H9 (cell line): Measurements from ENCODE around the gene CRB3. TPM values are rescaled to one million over a fixed set of nuclear protein-coding genes. Genes with fewer than 3 reads are reported as not detected.
"Not testable (repeated sequence)": the region's sequence is repeated elsewhere in the genome, so short reads cannot be mapped to it uniquely, and the experiment has no call there.

Source experiments
- DNase-seq: peaks from one replicate; pipeline ENCODE4 v3.0.0-alpha.2; 2017
- H2AFZ ChIP-seq: one replicate; pipeline ENCODE4 v1.6.1; 2013; ENCODE audit warnings: mild to moderate bottlenecking, low read length, control low read depth, moderate library complexity
- H2AK5ac ChIP-seq: 2 replicates; pipeline ENCODE4 v1.6.1; 2013; ENCODE audit warnings: low read length, control low read depth, mixed read lengths; ENCODE audit not compliant: insufficient read length
- H2BK120ac ChIP-seq: one replicate; pipeline ENCODE4 v1.6.1; 2013; ENCODE audit warnings: low read depth, mild to moderate bottlenecking, low read length, control low read depth, inconsistent platforms; ENCODE audit not compliant: poor library complexity, severe bottlenecking
- H2BK12ac ChIP-seq: 2 replicates; pipeline ENCODE4 v1.6.1; 2013; ENCODE audit warnings: low read length, control low read depth, mixed read lengths, low read depth; ENCODE audit not compliant: insufficient read length
- H2BK15ac ChIP-seq: 2 replicates; pipeline ENCODE4 v1.6.1; 2013; ENCODE audit warnings: low read depth, low read length, control low read depth
- H2BK20ac ChIP-seq: one replicate; pipeline ENCODE4 v1.6.1; 2013; ENCODE audit warnings: low read depth, mild to moderate bottlenecking, low read length, control low read depth, inconsistent platforms; ENCODE audit not compliant: poor library complexity, severe bottlenecking
- H2BK5ac ChIP-seq: 2 replicates; pipeline ENCODE4 v1.6.1; 2013; ENCODE audit warnings: low read length, control low read depth, mixed read lengths; ENCODE audit not compliant: insufficient read length
- H3K14ac ChIP-seq: 2 replicates; pipeline ENCODE4 v1.6.1; 2013; ENCODE audit warnings: low read length, control low read depth; ENCODE audit not compliant: insufficient read depth
- H3K18ac ChIP-seq: 2 replicates; pipeline ENCODE4 v1.6.1; 2013; ENCODE audit warnings: low read depth, mild to moderate bottlenecking, mixed read lengths, low read length, control low read depth; ENCODE audit not compliant: insufficient read length
- H3K23ac ChIP-seq: 2 replicates; pipeline ENCODE4 v1.6.1; 2013; ENCODE audit warnings: low read length, control low read depth, mixed read lengths, low read depth; ENCODE audit not compliant: insufficient read length
- H3K23me2 ChIP-seq: 2 replicates; pipeline ENCODE4 v1.6.1; 2013; ENCODE audit warnings: low read depth, mild to moderate bottlenecking, mixed read lengths, low read length, control low read depth; ENCODE audit not compliant: insufficient read length, poor library complexity, severe bottlenecking
- H3K27ac ChIP-seq: 2 replicates; pipeline ENCODE4 v1.5.1; 2013; ENCODE audit warnings: low read length, control low read depth, mixed read lengths, low read depth; ENCODE audit not compliant: insufficient read length
- H3K27me3 ChIP-seq: 2 replicates; pipeline ENCODE4 v1.6.1; 2013; ENCODE audit warnings: low read length, control low read depth, inconsistent platforms; ENCODE audit not compliant: insufficient read depth
- H3K4ac ChIP-seq: 2 replicates; pipeline ENCODE4 v1.6.1; 2013; ENCODE audit warnings: low read depth, mild to moderate bottlenecking, control low read depth, inconsistent platforms, low read length, moderate library complexity
- H3K4me1 ChIP-seq: 2 replicates; pipeline ENCODE4 v1.6.1; 2013; ENCODE audit warnings: low read length, control low read depth, inconsistent platforms; ENCODE audit not compliant: insufficient read depth
- H3K4me2 ChIP-seq: 2 replicates; pipeline ENCODE4 v1.6.1; 2013; ENCODE audit warnings: low read length, control low read depth, mixed read lengths; ENCODE audit not compliant: insufficient read length, insufficient read depth
- H3K56ac ChIP-seq: 2 replicates; pipeline ENCODE4 v1.6.1; 2013; ENCODE audit warnings: low read depth, mild to moderate bottlenecking, mixed read lengths, low read length, control low read depth; ENCODE audit not compliant: insufficient read length
- H3K79me1 ChIP-seq: 2 replicates; pipeline ENCODE4 v1.6.1; 2013; ENCODE audit warnings: low read depth, mild to moderate bottlenecking, moderate library complexity, low read length, control low read depth, inconsistent platforms; ENCODE audit not compliant: insufficient read depth, poor library complexity, severe bottlenecking
- H3K79me2 ChIP-seq: 2 replicates; pipeline ENCODE4 v1.6.1; 2013; ENCODE audit warnings: low read length, control low read depth, inconsistent platforms; ENCODE audit not compliant: insufficient read depth
- H3K9ac ChIP-seq: 2 replicates; pipeline ENCODE4 v1.6.1; 2013; ENCODE audit warnings: low read length, control low read depth, mixed read lengths; ENCODE audit not compliant: insufficient read length; ENCODE audit errors: extremely low read depth
- H3K9me3 ChIP-seq: one replicate; pipeline ENCODE4 v1.6.1; 2013; ENCODE audit warnings: low read depth, low read length, inconsistent platforms; ENCODE audit not compliant: control insufficient read depth
- H3T11ph ChIP-seq: one replicate; pipeline ENCODE4 v1.6.1; 2013; ENCODE audit warnings: mild to moderate bottlenecking, low read length, control low read depth, inconsistent platforms
- H4K20me1 ChIP-seq: one replicate; pipeline ENCODE4 v1.6.1; 2013; ENCODE audit not compliant: control insufficient read depth, insufficient read length, insufficient read depth
- H4K5ac ChIP-seq: 2 replicates; pipeline ENCODE4 v1.6.1; 2013; ENCODE audit warnings: low read depth, mild to moderate bottlenecking, mixed read lengths, low read length, control low read depth; ENCODE audit not compliant: insufficient read length
- H4K8ac ChIP-seq: replicated peaks from 2 replicates; pipeline ENCODE4 v1.6.1; 2013; ENCODE audit warnings: low read length, control low read depth, mixed read lengths, low read depth; ENCODE audit not compliant: insufficient read length
- H4K91ac ChIP-seq: 2 replicates; pipeline ENCODE4 v1.6.1; 2013; ENCODE audit warnings: low read depth, mild to moderate bottlenecking, moderate library complexity, mixed read lengths, low read length, control low read depth; ENCODE audit not compliant: insufficient read length
- H3K27ac Mint-ChIP-seq, 3 experiments: 2 replicates in 2 of 3; 3 replicates in 1 of 3; pipeline ENCODE4 v1.8.0; 2020 to 2021; ENCODE audit warnings: mixed read lengths in 3 of 3, mild to moderate bottlenecking in 1 of 3, moderate library complexity in 1 of 3
- H3K27me3 Mint-ChIP-seq: 2 replicates; pipeline ENCODE4 v1.8.0; 2021; ENCODE audit warnings: low read depth, mild to moderate bottlenecking, moderate library complexity, mixed read lengths
- H3K36me3 Mint-ChIP-seq, 3 experiments: 2 replicates in 2 of 3; 3 replicates in 1 of 3; pipeline ENCODE4 v1.8.0; 2020 to 2021; ENCODE audit warnings: low read depth in 3 of 3, mixed read lengths in 3 of 3; ENCODE audit not compliant: insufficient read depth in 1 of 3
- H3K4me1 Mint-ChIP-seq, 2 experiments: 2 replicates each; pipeline ENCODE4 v1.8.0; 2020; ENCODE audit warnings: mixed read lengths in 2 of 2
- H3K4me3 Mint-ChIP-seq, 2 experiments: 2 replicates in 1 of 2; 3 replicates in 1 of 2; pipeline ENCODE4 v1.8.0; 2020 to 2021; ENCODE audit warnings: mild to moderate bottlenecking in 2 of 2, mixed read lengths in 2 of 2, moderate library complexity in 1 of 2
- H3K9me3 Mint-ChIP-seq, 2 experiments: 2 replicates in 1 of 2; 3 replicates in 1 of 2; pipeline ENCODE4 v1.8.0; 2020; ENCODE audit warnings: mild to moderate bottlenecking in 2 of 2, mixed read lengths in 2 of 2, moderate library complexity in 1 of 2
- CTCF ChIP-seq: fragments of 200-600 bp; sonication (generic); conservative IDR thresholded peaks from 3 replicates; pipeline ENCODE4 v1.8.0; 2021; ENCODE audit warnings: antibody characterized with exemption, mild to moderate bottlenecking
- WGBS: extraction: QIAGEN DNeasy Blood & Tissue Kit; methylation state at CpG from one replicate; pipeline ENCODE4 v1.1.7; 2013; ENCODE audit warnings: missing lambda C conversion rate, low lambda C conversion rate, mixed read lengths; ENCODE audit not compliant: insufficient read length; ENCODE audit errors: extremely low coverage; 5-methylcytosine and 5-hydroxymethylcytosine counted together
- total RNA-seq: library from RNA; stranded (reverse); gene quantifications from 2 replicates; pipeline ENCODE4 v1.2.1, GENCODE V29; 2021

CRB3 gene
- total RNA-seq, 1 experiment from 2014 or later, result 32.1 TPM

GRCh38 chr19:6427131-6427530 is 36.9 kb upstream of the CRB3 start:
- Histone ChIP-seq H3K79me1 (peaks cover 2% of the 10 kb centered on the region), H3K79me2 (peaks cover 20% of the 10 kb centered on the region), H4K20me1 (no peaks in the 10 kb centered on the region), H2BK15ac (no peak overlapping the region), H3K23me2 (peaks cover 4% of the 10 kb centered on the region), H3K4me1 (no peaks in the 10 kb centered on the region), H4K91ac (no peak overlapping the region), H2BK20ac (no peak overlapping the region), H3K14ac (no peak overlapping the region), H2AFZ (no peak overlapping the region), H3K27ac (no peak overlapping the region), H4K5ac (no peak overlapping the region), H3K9ac (no peak overlapping the region), H3T11ph (no peak overlapping the region), H2BK12ac (no peak overlapping the region), H3K56ac (no peak overlapping the region), H2BK5ac (no peak overlapping the region), H4K8ac (no peak overlapping the region), H2AK5ac (no peak overlapping the region), H3K23ac (no peak overlapping the region), H3K18ac (no peak overlapping the region), H3K4ac (no peak overlapping the region), H3K9me3 (no peaks in the 10 kb centered on the region), H3K27me3 (no peaks in the 10 kb centered on the region), H3K4me2 (no peak overlapping the region), H2BK120ac (no peak overlapping the region)
- no peak overlapping the region for H3K4me3 Mint-ChIP-seq
- no peak overlapping the region for H3K27ac Mint-ChIP-seq
- peaks cover 30% of the 10 kb centered on the region for H3K27me3 Mint-ChIP-seq
- peaks cover 6 to 8% of the 10 kb centered on the region in 2 experiments for H3K9me3 Mint-ChIP-seq
- peaks cover 2 to 22% (median 16%) of the 10 kb centered on the region in 3 experiments for H3K36me3 Mint-ChIP-seq
- no CpG with 5 or more reads among the region's 18 CpGs for WGBS
- peaks cover 10 to 18% of the 10 kb centered on the region in 2 experiments for H3K4me1 Mint-ChIP-seq
- TF ChIP-seq CTCF, result no peak
- no peak for DNase-seq

- H3K4me3 Mint-ChIP-seq, result not testable (repeated sequence)
These were observed 35.2 kb upstream of the CRB3 start for GRCh38 chr19:6428692-6429418.

More at GRCh38 chr19:6428692-6429418, 35.2 kb upstream of the CRB3 start:
- not testable (repeated sequence) for H3K27ac ChIP-seq, H4K91ac ChIP-seq, H3K79me1 ChIP-seq, H2BK120ac ChIP-seq, H3T11ph ChIP-seq, H3K18ac ChIP-seq, H2AFZ ChIP-seq, H3K79me2 ChIP-seq, H3K4me1 Mint-ChIP-seq, H2BK12ac ChIP-seq, H3K27ac Mint-ChIP-seq, H3K4ac ChIP-seq, H3K23ac ChIP-seq, H2BK15ac ChIP-seq, H3K23me2 ChIP-seq, H2AK5ac ChIP-seq, H3K9me3 ChIP-seq, H2BK20ac ChIP-seq, H4K5ac ChIP-seq, H3K9ac ChIP-seq, H3K56ac ChIP-seq, H3K27me3 ChIP-seq, H3K4me1 ChIP-seq, H2BK5ac ChIP-seq, H3K36me3 Mint-ChIP-seq, H4K8ac ChIP-seq, H3K14ac ChIP-seq, H3K9me3 Mint-ChIP-seq, H3K4me2 ChIP-seq, DNase-seq, H4K20me1 ChIP-seq
- WGBS, result no CpG with 5 or more reads among the region's 2 CpGs
- H3K27me3 Mint-ChIP-seq, result peaks cover 30% of the 10 kb centered on the region
